Measurements from ENCODE around the gene RBFOX2.

DNA sequence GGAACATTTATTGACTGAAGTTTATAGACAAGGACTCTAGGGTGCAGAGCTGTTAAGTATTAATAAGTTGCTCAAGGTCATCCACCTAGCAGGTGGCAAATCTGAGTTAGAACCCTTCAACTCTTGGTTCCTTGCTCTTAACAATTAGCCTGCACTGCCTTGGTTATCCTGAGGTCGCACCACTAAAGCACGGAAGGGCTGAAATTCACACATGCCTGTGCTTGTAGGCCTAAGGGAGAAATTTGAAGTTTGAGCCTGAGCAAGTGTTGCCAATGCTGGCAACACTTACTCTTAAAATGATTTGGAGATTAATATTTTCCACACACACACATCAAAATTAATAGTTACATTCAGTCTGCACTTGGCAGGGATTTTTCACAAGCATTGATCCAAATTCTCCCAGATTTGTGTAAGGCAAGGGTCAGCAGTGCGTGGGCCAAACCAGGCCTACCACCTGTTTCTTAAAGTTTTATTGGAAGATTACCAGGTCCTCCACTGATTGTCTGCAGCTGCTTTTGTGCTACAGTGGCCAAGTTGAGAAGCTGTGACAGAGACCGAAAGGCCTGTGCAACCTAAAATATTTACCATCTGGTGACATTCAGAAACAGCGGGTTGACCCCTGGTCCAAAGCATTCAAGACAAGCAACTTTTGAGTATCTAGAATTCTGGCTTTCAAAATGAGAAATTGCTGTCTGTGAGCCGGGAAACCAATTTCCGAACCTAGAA is 294.7 kb downstream of the RBFOX2 start:
- TF ChIP-seq CTCF (IDR thresholded peaks at IDR 0.05) (no peak), IRF3 (IDR thresholded peaks at IDR 0.05; ENCODE audit: low read depth, low read length) (no peak), SIN3A (IDR thresholded peaks at IDR 0.05; ENCODE audit: borderline replicate concordance, low read depth, low read length) (no peak), YY1 (IDR thresholded peaks at IDR 0.05; ENCODE audit: low read depth) (no peak), RFX5 (IDR thresholded peaks at IDR 0.05; ENCODE audit: low read length) (no peak), EP300 (IDR thresholded peaks at IDR 0.05; ENCODE audit: borderline replicate concordance in 1 of 2, low read depth in 1 of 2, low read length in 1 of 2) (no peak), RAD21 (IDR thresholded peaks at IDR 0.05; ENCODE audit: low read length) (no peak), POLR2AphosphoS5 (IDR thresholded peaks at IDR 0.05; ENCODE audit: low read depth, low read length) (no peak), MAX (IDR thresholded peaks at IDR 0.05; ENCODE audit: low read depth) (no peak)
- TF ChIP-seq, protein P1, sequence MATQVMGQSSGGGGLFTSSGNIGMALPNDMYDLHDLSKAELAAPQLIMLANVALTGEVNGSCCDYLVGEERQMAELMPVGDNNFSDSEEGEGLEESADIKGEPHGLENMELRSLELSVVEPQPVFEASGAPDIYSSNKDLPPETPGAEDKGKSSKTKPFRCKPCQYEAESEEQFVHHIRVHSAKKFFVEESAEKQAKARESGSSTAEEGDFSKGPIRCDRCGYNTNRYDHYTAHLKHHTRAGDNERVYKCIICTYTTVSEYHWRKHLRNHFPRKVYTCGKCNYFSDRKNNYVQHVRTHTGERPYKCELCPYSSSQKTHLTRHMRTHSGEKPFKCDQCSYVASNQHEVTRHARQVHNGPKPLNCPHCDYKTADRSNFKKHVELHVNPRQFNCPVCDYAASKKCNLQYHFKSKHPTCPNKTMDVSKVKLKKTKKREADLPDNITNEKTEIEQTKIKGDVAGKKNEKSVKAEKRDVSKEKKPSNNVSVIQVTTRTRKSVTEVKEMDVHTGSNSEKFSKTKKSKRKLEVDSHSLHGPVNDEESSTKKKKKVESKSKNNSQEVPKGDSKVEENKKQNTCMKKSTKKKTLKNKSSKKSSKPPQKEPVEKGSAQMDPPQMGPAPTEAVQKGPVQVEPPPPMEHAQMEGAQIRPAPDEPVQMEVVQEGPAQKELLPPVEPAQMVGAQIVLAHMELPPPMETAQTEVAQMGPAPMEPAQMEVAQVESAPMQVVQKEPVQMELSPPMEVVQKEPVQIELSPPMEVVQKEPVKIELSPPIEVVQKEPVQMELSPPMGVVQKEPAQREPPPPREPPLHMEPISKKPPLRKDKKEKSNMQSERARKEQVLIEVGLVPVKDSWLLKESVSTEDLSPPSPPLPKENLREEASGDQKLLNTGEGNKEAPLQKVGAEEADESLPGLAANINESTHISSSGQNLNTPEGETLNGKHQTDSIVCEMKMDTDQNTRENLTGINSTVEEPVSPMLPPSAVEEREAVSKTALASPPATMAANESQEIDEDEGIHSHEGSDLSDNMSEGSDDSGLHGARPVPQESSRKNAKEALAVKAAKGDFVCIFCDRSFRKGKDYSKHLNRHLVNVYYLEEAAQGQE (IDR thresholded peaks at IDR 0.05; ENCODE audit: low read depth, low read length) = no peak
